SK-N-SH treated with all-trans-retinoic acid at 6 μM for 48 hours (cell line): Measurements from ENCODE around the gene PAIP2.
A peak's percentile ranks its signal among the peaks of the same experiment; 100 is the strongest.

ENCODE experiments used
- ATAC-seq: fragments of 200-7000 bp; cut with Tn5 transposase; 3 replicates; pipeline ENCODE4 v1.9.1; 2020; ENCODE audit warnings: mild to moderate bottlenecking, moderate library complexity
- BACH2 ChIP-seq: fragments of 250-450 bp; sonication (Bioruptor Pico); IDR thresholded peaks from 2 replicates; pipeline ENCODE4 v1.9.0; 2021; ENCODE audit warnings: mild to moderate bottlenecking, borderline replicate concordance
- CSDC2 ChIP-seq: fragments of 250-450 bp; sonication (Bioruptor Pico); IDR thresholded peaks from 2 replicates; pipeline ENCODE4 v1.5.0; 2020; ENCODE audit warnings: mild to moderate bottlenecking, moderate library complexity
- ESRRG ChIP-seq: fragments of 250-450 bp; sonication (Bioruptor Pico); IDR thresholded peaks from 2 replicates; pipeline ENCODE4 v1.6.1; 2021; ENCODE audit warnings: mild to moderate bottlenecking
- GLIS3 ChIP-seq: fragments of 250-450 bp; sonication (Bioruptor Pico); IDR thresholded peaks from 2 replicates; pipeline ENCODE4 v1.5.0; 2020; ENCODE audit warnings: mild to moderate bottlenecking, moderate library complexity
- ISL1 ChIP-seq: fragments of 250-450 bp; sonication (Bioruptor Pico); IDR thresholded peaks from 2 replicates; pipeline ENCODE4 v2.1.2; 2022; ENCODE audit warnings: mild to moderate bottlenecking, moderate library complexity
- OSR1 ChIP-seq: fragments of 250-450 bp; sonication (Bioruptor Pico); IDR thresholded peaks from 2 replicates; pipeline ENCODE4 v1.8.0; 2022; ENCODE audit warnings: moderate library complexity, mild to moderate bottlenecking, inconsistent platforms
- PPARA ChIP-seq: fragments of 250-450 bp; sonication (Bioruptor Pico); IDR thresholded peaks from 2 replicates; pipeline ENCODE4 v1.5.0; 2020; ENCODE audit warnings: mild to moderate bottlenecking, borderline replicate concordance
- RARB ChIP-seq: fragments of 250-450 bp; sonication (Bioruptor Pico); IDR thresholded peaks from 2 replicates; pipeline ENCODE4 v1.8.0; 2021; ENCODE audit warnings: mild to moderate bottlenecking, moderate library complexity
- TCF4 ChIP-seq: fragments of 250-450 bp; sonication (Bioruptor Pico); IDR thresholded peaks from 2 replicates; pipeline ENCODE4 v1.8.0; 2021; ENCODE audit warnings: mild to moderate bottlenecking, moderate library complexity, borderline replicate concordance
- TOX ChIP-seq: fragments of 250-450 bp; sonication (Bioruptor Pico); IDR thresholded peaks from 2 replicates; pipeline ENCODE4 v1.8.0; 2021; ENCODE audit warnings: mild to moderate bottlenecking, moderate library complexity, borderline replicate concordance
- ZC3H10 ChIP-seq: fragments of 250-450 bp; sonication (Bioruptor Pico); IDR thresholded peaks from 2 replicates; pipeline ENCODE4 v1.5.1; 2021; ENCODE audit warnings: mild to moderate bottlenecking, moderate library complexity
- ZFP3 ChIP-seq: fragments of 250-450 bp; sonication (Bioruptor Pico); IDR thresholded peaks from 2 replicates; pipeline ENCODE4 v1.5.0; 2020; ENCODE audit warnings: mild to moderate bottlenecking, moderate library complexity
- ZFP30 ChIP-seq: fragments of 450-650 bp; formaldehyde crosslinking; IDR thresholded peaks from 2 replicates; pipeline ENCODE4 v1.5.0; 2022; ENCODE audit warnings: mild to moderate bottlenecking, moderate library complexity
- ZNF565 ChIP-seq: fragments of 450-650 bp; formaldehyde crosslinking; conservative IDR thresholded peaks from 2 replicates; pipeline ENCODE4 v1.5.0; 2020; ENCODE audit warnings: low read depth, mild to moderate bottlenecking, moderate library complexity
- ZNF70 ChIP-seq: fragments of 450-650 bp; formaldehyde crosslinking; IDR thresholded peaks from 2 replicates; pipeline ENCODE4 v1.5.0; 2020; ENCODE audit warnings: mild to moderate bottlenecking, moderate library complexity
- TF ChIP-seq, protein P1 (sequence below): fragments of 250-450 bp; sonication (Bioruptor Pico); IDR thresholded peaks from 2 replicates; pipeline ENCODE4 v1.5.0; 2020; ENCODE audit warnings: mild to moderate bottlenecking, moderate library complexity
- TF ChIP-seq, protein P2 (sequence below): fragments of 250-450 bp; sonication (Bioruptor Pico); IDR thresholded peaks from 2 replicates; pipeline ENCODE4 v1.5.1; 2021; ENCODE audit warnings: mild to moderate bottlenecking, moderate library complexity
- TF ChIP-seq, protein P3 (sequence below): fragments of 250-450 bp; sonication (Bioruptor Pico); IDR thresholded peaks from 2 replicates; pipeline ENCODE4 v1.5.1; 2020; ENCODE audit warnings: low read depth, mild to moderate bottlenecking, moderate library complexity
- TF ChIP-seq, protein P4 (sequence below): fragments of 250-450 bp; sonication (Bioruptor Pico); IDR thresholded peaks from 2 replicates; pipeline ENCODE4 v1.8.0; 2020; ENCODE audit warnings: mild to moderate bottlenecking, moderate library complexity, borderline replicate concordance
- TF ChIP-seq, protein P5 (sequence below): fragments of 250-450 bp; sonication (Bioruptor Pico); IDR thresholded peaks from 2 replicates; pipeline ENCODE4 v1.8.0; 2021; ENCODE audit warnings: low read depth, mild to moderate bottlenecking, moderate library complexity, borderline replicate concordance

Gene PAIP2

DNA sequence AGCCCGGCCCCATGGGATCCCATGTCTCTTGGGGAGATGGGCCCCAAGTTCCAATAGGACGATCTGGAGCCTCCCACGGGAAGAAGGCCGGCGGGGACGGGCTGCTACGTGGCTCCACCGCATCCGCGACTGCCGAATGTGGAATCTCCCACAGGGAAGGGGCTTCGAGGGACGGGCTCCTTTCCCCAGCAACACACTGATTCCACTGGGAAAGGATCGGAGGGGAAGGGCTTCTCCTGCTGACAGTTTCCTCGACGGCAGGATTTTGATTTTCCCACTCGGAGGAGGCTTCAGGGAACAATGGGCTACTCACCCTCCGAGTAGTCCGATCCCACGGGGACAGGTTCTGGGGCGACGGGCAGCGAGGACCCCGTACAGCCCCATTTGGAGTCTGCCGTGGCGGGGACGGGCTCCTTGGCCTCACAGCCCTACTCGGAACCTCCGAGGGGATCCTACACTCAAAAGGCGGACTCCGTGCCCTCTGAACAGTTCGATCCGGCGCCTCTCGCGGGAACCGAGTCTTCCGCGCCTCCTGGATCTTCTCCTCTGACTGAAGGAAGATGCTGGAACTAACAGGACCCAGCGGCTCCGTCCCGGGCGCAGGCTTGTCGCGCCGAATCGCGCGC is 52.0 kb downstream of the PAIP2 start:
- no peak for TF ChIP-seq OSR1 (CRISPR knock-in tag)
- TF ChIP-seq, protein P1, sequence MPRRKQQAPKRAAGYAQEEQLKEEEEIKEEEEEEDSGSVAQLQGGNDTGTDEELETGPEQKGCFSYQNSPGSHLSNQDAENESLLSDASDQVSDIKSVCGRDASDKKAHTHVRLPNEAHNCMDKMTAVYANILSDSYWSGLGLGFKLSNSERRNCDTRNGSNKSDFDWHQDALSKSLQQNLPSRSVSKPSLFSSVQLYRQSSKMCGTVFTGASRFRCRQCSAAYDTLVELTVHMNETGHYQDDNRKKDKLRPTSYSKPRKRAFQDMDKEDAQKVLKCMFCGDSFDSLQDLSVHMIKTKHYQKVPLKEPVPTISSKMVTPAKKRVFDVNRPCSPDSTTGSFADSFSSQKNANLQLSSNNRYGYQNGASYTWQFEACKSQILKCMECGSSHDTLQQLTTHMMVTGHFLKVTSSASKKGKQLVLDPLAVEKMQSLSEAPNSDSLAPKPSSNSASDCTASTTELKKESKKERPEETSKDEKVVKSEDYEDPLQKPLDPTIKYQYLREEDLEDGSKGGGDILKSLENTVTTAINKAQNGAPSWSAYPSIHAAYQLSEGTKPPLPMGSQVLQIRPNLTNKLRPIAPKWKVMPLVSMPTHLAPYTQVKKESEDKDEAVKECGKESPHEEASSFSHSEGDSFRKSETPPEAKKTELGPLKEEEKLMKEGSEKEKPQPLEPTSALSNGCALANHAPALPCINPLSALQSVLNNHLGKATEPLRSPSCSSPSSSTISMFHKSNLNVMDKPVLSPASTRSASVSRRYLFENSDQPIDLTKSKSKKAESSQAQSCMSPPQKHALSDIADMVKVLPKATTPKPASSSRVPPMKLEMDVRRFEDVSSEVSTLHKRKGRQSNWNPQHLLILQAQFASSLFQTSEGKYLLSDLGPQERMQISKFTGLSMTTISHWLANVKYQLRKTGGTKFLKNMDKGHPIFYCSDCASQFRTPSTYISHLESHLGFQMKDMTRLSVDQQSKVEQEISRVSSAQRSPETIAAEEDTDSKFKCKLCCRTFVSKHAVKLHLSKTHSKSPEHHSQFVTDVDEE (CRISPR knock-in tag) = no peak
- TF ChIP-seq, protein P2, sequence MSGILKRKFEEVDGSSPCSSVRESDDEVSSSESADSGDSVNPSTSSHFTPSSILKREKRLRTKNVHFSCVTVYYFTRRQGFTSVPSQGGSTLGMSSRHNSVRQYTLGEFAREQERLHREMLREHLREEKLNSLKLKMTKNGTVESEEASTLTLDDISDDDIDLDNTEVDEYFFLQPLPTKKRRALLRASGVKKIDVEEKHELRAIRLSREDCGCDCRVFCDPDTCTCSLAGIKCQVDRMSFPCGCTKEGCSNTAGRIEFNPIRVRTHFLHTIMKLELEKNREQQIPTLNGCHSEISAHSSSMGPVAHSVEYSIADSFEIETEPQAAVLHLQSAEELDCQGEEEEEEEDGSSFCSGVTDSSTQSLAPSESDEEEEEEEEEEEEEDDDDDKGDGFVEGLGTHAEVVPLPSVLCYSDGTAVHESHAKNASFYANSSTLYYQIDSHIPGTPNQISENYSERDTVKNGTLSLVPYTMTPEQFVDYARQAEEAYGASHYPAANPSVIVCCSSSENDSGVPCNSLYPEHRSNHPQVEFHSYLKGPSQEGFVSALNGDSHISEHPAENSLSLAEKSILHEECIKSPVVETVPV (CRISPR knock-in tag) = no peak
- no peak for TF ChIP-seq TOX (CRISPR knock-in tag)
- TF ChIP-seq, protein P3, sequence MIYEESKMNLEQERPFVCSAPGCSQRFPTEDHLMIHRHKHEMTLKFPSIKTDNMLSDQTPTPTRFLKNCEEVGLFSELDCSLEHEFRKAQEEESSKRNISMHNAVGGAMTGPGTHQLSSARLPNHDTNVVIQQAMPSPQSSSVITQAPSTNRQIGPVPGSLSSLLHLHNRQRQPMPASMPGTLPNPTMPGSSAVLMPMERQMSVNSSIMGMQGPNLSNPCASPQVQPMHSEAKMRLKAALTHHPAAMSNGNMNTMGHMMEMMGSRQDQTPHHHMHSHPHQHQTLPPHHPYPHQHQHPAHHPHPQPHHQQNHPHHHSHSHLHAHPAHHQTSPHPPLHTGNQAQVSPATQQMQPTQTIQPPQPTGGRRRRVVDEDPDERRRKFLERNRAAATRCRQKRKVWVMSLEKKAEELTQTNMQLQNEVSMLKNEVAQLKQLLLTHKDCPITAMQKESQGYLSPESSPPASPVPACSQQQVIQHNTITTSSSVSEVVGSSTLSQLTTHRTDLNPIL (CRISPR knock-in tag) = no peak
- no peak for TF ChIP-seq ZC3H10 (CRISPR knock-in tag)
- TF ChIP-seq BACH2 (CRISPR knock-in tag) = no peak
- TF ChIP-seq ZFP30 = no peak
- no peak for TF ChIP-seq PPARA (CRISPR knock-in tag)
- TF ChIP-seq, protein P4, sequence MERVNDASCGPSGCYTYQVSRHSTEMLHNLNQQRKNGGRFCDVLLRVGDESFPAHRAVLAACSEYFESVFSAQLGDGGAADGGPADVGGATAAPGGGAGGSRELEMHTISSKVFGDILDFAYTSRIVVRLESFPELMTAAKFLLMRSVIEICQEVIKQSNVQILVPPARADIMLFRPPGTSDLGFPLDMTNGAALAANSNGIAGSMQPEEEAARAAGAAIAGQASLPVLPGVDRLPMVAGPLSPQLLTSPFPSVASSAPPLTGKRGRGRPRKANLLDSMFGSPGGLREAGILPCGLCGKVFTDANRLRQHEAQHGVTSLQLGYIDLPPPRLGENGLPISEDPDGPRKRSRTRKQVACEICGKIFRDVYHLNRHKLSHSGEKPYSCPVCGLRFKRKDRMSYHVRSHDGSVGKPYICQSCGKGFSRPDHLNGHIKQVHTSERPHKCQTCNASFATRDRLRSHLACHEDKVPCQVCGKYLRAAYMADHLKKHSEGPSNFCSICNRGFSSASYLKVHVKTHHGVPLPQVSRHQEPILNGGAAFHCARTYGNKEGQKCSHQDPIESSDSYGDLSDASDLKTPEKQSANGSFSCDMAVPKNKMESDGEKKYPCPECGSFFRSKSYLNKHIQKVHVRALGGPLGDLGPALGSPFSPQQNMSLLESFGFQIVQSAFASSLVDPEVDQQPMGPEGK = no peak
- TF ChIP-seq GLIS3 (CRISPR knock-in tag) = no peak
- TF ChIP-seq ZNF70 = no peak
- TF ChIP-seq ISL1 (CRISPR knock-in tag) = no peak
- no peak for TF ChIP-seq ZNF565 (CRISPR knock-in tag)
- no peak for TF ChIP-seq ESRRG (CRISPR knock-in tag)
- TF ChIP-seq, protein P5, sequence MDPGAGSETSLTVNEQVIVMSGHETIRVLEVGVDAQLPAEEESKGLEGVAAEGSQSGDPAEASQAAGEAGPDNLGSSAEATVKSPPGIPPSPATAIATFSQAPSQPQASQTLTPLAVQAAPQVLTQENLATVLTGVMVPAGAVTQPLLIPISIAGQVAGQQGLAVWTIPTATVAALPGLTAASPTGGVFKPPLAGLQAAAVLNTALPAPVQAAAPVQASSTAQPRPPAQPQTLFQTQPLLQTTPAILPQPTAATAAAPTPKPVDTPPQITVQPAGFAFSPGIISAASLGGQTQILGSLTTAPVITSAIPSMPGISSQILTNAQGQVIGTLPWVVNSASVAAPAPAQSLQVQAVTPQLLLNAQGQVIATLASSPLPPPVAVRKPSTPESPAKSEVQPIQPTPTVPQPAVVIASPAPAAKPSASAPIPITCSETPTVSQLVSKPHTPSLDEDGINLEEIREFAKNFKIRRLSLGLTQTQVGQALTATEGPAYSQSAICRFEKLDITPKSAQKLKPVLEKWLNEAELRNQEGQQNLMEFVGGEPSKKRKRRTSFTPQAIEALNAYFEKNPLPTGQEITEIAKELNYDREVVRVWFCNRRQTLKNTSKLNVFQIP (CRISPR knock-in tag) = no peak
- no peak for TF ChIP-seq TCF4 (CRISPR knock-in tag)
- no peak for TF ChIP-seq RARB
- ATAC-seq = no peak

DNA sequence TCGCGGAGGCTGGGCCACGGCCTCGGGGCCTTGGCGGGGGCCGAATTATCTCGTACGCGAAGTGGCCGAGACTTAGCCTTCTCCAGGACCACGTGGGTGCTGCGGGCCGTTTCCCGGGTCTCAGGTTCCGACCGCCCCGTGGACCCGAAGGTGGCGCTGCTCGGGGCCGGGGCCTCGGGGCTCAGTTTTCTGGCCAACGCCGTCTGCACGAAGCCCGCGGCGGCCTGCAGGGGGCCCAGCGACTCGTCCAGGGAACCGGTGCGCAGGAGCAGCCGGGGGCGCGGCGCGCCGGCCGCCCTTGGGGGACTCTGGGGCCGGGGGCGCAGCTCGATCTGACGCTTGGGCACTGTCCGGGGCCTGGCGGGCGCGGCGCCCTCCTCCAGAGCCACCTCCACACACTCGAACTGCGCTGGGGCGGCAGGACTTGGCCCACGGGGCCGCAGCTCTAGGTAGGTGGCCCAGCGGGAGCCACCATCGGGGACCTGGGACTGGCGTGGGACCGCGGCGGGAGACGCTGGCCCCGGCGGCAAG is 52.5 kb downstream of the PAIP2 start:
- TF ChIP-seq ZNF70 (no peak), ZFP3 (no peak), ISL1 (CRISPR knock-in tag) (no peak), CSDC2 (CRISPR knock-in tag) (no peak)
- TF ChIP-seq, protein P2 (CRISPR knock-in tag) = no peak
- TF ChIP-seq, protein P5 (CRISPR knock-in tag) = no peak
- TF ChIP-seq, protein P4 = no peak
- ATAC-seq = peak; percentile 64
